CD4-positive, alpha-beta T cell treated with Interleukin-6 for 4 hours (primary cell): ENCODE data around the gene TSKU.
"Not testable (repeated sequence)": the region's sequence is repeated elsewhere in the genome, so short reads cannot be mapped to it uniquely, and the experiment has no call there.

Source experiments
- DNase-seq: peaks from one replicate; pipeline ENCODE4 v3.0.0-alpha.2; 2020; ENCODE audit warnings: mixed read lengths

TSKU gene

DNA sequence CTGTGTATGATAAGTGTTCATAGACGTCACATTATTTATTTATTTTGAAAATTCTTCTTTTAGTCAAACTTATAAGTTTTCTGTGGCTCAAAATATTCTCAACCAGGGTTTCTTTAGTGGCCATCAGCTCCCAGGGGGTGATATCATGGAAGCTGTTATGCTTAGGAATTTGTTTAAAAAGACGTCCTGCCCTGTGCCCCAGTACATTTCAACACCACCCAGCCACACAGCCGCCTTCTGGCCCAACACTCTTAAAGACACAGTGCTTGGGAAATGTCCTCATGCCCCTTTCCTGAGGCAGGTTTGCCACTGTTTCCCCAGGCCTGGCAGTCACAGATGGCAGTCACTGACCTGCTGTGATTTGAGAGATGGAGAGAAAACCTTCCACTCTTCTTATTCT is 19.9 kb downstream of the TSKU start:
- DNase-seq = no peak

DNA sequence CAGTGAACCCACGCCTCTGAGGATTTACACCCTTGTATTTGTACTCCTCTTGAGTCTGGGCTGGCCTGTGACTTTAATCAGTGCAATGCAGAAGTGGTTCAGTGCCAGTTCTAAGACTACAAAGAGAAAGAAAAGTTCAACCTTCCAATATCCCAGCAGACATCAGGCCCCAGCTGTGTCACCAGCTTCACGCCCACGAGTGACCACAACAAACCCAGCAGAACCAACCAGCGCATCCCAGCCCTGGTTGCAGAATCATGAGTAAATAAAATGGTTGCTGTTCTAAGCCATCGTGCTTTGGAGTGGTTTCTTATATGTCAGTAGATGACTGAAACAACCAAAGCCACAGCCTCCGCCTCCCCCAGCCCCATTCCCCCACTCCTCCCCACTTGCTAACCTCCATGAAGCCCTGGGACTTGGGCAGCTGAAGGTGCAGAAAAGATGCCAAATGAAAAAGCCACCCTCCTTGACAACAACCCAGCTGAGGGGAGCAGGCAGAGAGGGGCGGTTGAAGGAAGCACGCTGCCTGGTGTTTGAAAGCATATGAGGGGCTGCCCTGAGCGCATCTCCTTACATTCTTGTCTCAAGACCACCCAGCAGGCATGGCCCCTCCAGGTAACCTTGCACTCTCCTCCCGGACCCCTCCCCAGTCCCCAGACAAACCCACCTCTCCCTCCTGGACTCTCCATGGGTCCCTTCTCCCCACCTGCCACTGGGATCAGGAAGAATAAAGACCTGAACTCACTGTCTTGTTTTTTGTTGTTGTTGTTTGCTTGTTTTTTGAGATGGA is 20.9 kb downstream of the TSKU start:
- DNase-seq = peak; percentile 32

DNA sequence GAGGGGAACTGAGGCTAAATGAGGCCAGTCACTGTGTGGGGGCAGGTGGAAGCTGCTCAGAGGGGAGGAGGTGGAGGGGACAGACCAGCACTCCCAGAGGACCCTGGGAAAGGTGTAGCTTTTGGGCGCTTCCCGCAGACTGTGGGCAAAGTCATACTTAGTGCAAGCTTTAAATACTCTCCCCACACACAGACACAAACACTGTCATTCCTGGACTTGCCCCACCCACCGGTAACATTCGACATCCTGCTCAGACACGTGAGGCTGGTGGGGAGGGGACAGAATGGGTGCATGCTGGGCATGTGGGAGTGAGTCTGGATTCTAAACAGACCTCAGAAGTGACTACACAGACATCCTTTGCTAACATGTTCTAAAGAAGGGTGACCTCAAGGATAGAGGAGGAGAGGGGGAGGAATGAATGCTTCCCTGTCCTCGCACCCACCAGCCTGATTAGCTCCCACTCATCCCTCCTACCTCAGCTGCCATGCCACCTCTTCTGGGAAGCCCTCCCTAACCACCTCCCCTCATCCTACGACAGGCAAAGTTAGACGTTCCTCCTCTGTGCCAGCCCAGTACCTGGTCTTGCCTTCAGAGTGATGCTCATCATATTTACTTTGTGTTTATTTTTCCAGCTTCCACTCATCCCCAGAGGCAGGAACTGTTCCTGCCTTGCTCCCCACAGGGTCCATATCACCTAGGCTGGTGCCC is 22.2 kb downstream of the TSKU start:
- peak; percentile 49 for DNase-seq

DNA sequence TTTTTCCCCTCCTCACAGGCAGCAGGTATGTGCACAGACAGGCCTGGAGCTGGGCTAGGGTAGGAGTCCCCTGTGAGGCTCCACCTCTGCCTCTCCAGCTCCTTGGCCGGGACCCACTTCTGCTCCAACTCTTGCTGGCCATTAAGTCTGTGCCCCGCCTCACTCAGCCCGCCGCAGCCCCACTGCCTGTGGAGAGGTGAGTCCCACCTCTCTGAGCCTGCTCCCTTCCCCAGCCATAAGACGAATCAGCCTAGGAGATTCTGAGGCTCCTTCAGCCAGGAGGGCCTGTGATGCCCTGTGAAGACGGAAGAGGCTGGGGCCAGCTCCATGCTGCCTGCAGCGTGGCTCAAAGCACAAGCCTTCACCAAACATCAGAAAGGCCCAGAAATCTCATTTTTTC is 23.0 kb downstream of the TSKU start:
- DNase-seq = no peak

DNA sequence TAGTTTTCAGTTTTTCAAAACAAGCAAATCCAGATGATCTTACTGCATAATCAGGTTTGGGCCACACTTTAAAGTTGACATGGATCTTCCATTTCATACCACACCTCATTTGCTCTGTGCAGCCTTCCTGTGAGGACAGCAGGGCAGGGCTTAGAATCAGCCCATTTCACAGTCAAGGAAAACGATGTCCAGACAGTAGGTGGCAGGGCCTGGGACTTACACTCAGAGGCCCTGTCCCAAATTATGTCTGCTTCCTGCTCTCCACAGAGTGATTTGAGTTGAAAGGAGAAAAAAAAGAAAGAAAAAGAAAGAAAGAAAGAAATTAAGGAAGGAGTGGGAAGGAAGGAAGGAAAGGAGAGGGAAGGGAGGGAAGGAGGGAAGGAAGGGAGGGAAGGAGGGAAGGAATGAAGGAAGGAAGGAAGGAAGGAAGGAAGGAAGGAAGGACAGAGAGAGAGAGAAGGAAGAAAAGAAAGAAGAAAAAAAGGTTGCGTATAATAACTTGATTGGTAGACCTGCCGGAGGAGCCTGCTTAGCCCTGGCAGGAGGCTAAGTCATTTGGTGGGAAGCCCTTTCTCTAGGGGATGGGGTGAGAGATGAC is 23.6 kb downstream of the TSKU start:
- DNase-seq = no peak

DNA sequence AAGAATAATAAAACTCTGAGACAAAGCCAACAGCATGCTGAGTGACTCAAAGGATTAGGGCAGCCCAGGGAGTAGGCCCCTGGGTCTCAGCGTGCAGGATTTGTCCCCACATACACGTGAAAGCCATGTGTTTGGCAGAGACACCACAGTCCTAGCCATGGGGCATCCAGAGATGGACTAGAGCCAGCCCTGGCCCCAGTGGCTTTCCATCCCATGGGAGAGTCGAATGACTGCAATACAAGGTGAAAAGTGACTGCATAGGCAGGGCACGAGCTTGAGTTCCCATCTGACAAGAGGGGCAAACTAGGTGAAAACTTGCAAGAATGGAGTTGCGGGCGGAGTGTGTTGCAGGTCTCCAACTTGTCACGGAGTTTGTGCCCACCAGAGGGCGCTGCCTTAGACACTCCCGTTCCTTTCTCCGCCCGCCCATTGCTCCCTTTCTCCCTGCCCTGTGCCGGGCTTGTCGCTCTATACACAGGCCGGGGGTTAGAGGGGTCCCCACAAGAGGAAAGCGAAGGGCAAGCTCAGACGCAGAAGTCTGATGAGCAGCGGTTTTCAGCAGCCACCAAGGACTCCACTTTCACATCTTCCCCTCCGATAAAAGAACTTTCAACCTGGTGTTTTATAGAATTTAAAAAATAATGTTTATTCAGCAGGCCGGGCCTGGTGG is 24.2 kb downstream of the TSKU start:
- peak; percentile 75 for DNase-seq

DNA sequence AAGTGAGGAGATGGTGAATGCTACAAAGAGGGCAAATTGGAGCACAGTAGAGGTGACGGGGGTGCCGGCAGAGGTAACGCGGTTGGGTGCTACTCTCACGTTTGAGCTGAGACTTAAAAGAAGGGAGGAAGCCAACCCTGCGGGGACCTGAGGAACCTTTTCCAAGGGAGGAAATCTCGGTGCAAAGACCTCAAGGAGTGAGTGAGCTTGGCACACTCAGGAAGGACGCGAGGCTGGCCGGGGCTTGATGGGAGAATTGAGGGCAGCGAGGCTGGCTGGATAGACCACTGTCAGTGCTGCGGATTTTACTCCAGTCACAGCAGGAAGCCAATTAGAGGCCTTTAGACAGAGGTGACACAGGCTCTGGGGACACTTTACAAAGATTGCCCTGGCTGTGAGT is 25.0 kb downstream of the TSKU start:
- no peak for DNase-seq

DNA sequence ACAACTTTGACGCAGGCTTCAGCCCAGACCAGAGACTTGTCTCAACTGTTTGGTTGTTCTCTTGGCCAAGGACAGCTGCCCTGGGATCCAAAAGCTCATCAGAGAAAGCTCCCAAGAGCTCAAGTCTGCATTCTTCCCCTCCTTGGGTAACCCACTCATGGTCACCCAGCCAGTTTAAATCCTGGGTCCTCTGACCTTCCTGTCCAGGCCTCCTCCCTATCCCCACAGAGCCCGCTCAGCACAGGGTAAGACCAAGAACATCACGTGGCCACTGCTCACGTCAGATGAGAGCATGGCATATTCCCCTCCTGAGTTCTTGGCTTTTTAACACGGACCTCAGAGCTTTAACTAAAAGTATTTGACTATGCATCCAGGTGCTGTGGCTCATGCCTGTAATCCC is 25.8 kb downstream of the TSKU start:
- no peak for DNase-seq

DNA sequence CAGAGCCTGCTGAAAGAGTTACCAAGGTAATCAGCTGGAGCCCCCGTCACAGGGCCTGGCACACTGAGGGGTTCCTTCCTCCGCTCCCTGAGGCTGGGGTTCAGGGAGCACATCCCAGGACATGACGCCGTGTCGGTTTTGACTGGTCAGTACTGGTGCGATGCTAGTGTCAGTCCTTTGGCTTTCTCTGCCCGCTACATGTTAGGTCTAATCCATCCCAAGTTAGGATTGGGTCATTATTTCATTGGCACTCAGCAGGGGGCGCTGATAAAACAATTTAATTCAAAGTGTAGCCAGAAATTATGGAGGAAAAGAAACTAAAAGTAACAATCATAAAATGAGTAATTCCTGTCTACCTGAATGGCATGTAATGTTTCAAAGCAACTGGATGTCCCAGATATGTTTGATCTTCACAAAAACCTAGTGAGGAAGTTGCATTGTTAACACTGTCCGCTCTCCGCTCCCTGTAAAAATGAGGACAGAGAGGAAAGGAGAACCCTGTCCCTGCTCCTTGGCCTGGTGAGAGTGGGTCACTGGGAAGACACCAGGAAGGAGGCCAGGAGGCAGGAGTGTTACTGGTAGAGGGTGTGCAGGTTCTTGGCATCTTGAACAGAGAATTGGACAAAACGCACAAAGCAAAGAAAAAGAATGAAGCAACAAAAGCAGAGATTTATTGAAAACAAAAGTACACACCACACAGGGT is 27.1 kb downstream of the TSKU start:
- DNase-seq = peak; percentile 35

DNA sequence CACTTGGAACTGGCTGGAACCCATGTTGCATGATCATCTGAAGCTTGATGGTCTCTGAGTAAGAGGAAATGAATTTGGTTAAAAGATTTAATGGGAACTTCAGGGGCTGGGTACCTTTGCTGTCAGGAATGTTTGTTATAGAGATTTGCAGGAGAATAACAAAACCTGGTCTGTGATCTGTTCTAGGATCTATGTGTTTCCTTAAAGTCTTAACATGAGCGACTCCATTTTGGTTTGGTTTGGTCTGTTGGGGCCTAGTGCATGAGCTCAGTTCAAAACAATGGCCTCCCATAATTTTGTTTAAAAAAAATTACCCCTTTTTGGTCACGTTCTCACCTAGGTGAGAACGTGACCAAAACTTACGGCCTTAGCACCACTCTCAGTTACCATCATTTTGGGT is 28.1 kb downstream of the TSKU start:
- DNase-seq = no peak

DNA sequence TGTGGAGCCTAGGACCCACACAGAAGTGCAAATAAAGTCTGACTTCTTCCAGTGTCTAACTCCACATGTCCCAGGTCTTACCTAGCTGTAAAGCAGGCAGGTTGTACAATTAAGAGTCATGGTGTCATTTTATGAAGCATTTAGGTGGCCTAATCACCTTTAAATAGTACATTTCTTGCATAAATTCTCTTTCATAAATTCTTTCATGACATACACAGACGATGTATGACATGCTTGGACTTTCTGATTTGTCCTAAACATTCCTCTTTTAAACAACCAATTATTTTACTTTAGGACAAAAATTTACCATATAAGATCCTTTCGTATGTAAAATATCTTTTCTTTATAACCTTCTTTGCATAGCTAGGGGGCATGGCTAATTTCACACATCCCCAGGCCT is 31.3 kb downstream of the TSKU start:
- DNase-seq = no peak

DNA sequence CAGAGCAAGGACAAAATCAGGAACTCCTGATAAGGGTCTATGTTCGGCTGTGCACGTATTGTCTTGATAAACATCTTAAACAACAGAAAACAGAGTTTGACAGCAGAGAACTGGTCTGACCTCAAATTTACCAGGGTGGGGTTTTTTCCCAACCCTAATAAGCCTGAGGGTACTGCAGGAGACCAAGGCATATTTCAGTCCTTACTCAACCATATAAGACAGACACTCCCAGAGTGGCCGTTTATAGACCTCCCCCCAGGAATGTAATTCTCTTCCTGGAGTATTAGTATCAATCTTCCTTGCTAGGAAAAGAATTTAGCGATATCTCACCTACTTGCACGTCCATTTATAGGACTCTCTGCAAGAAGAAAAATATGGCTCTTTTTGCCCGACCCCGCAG is 32.5 kb downstream of the TSKU start:
- not testable (repeated sequence) for DNase-seq

DNA sequence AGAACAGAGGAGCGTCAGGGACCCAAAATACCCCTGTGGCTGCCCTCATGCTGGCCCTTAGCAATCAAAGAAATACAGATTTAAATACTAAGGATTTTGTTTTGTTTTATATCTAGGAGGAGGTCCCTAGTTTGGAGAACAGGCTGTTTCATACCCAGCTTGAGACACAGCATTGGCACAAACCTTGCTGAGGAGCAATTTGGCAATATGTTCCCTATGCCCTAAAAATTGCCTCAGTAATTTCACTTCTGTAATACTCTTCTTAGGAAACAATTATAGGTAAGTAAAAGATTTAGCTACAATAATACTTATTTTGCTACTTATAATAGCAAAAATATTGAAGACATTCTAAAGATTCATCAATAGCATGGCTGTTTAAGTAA is 37.0 kb downstream of the TSKU start:
- DNase-seq = no peak

DNA sequence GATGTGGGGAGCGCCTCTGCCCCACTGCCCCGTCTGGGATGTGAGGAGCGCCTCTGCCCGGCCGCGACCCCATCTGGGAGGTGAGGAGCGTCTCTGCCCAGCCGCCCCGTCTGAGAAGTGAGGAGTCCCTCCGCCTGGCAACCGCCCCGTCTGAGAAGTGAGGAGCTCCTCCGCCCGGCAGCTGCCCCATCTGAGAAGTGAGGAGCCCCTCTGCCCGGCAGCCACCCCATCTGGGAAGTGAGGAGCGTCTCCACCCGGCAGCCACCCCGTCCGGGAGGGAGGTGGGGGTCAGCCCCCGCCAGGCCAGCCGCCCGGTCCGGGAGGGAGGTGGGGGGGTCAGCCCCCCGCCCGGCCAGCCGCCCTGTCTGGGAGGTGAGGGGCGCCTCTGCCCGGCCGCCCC is 38.2 kb downstream of the TSKU start:
- not testable (repeated sequence) for DNase-seq

DNA sequence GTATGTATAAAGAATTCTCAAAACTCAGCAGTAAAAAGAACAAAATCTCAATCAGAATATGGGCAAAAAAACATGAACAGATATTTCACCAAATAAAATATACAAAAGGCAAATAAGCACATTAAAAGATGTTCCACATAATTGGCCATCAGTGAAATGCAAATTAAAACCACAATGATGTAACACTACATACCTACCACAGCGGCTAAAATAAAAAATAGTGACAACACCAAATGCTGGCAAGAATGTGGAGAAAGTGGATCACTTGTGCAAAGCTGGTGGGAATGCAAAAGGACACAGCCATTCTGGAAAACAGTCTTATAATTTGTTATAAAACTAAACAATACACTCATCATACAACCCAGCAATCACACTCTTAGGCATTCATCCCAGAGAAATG is 39.2 kb downstream of the TSKU start:
- DNase-seq = no peak

DNA sequence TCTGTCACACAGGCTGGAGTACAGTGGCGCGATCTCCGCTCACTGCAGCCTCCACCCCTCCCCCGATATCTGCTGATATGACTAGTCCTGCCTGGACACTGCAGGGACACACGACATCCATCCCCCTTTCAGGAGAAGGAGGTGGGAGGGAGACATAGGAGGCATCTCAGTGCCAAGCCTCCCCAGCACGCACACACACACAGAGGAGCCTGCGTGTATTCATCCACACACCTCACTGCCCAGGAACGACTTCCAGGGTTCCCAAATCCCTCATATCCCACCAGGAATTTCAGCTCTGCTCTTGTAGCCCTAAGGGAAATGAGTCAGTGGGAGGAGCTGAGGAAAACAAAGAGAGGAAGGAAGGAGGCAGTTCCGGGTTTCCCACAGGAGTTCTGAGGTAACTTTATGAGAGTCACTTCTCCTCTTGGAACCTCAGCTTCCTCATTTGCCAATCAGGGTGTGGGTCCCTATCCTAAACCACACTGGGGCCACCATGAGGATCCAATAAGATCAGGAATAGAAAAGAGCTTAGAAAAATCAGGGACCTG is 40.4 kb downstream of the TSKU start:
- DNase-seq = no peak

DNA sequence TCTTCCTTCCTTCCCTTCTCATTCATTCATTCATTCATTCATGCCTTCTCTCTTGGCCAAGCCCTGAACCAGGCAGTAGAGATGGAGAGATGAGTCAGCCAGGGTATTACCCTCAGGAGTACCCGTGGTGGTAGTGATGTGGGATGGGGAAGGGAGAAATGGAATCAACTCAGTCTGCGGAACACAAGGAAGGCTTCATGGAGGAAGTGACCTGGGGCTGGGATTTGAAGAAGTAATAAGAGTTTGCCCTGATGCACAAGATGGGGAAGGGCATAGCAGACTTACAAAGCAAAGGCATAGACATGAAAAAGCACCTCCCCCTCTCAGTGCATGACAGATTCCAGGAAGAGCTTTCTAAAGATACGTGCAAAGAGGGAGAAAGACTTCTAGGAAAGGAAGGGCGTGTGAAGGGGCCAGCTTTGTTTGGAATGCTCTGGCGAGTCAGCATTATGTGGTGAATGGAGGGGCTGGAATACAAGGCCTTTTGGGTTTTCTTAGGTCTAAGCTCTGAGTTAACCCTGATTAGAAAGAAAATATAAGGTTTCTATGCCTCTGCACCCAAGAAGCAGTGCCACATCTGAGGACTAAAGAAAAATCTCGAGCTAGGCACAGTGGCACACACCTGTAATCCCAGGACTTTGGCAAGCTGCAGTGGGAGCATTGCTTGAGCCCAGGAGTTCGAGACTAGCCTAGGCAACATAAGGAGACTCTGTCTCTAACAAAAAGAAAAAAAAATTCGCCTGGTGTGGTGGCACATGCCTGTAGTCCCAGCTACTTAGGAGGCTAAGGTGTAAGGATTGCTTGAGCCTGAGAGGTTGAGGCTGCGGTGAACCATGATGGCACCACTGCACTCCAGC is 41.2 kb downstream of the TSKU start:
- DNase-seq = no peak

DNA sequence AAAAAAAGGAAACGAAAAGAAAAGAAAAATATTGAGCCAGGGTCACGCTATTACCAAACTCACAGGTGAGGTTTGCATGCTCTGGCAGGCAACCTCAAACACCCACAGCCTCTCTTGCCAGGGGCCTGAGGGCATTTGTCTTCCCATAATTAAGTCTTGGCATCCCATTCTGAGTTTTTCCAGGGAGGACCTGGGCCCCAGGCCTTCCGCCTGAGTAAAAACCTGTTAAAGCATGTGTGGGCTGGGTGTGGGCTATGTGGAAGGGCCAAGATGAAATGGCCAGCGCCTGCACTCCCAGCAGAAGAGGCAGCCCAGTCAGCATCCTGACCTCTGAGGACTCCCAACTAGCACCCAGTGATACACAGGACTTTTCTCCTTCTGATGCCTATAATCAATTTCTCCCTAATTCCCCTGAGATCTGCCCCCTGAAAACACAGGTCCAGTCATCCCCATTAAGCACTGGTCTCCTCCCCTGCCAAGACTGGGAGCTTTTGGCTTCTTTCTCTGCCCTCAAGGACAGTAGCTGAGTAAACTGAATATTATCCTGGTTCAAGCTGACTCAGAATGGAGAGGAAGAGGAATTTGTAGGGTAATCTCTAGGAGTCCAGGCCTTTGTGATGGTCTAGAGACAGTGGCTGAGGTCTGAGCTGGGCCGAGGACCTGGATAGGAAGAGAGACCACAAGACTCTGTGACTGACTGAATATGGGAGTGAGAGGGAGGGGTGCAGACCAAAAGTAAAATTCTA is 42.0 kb downstream of the TSKU start:
- DNase-seq = no peak

DNA sequence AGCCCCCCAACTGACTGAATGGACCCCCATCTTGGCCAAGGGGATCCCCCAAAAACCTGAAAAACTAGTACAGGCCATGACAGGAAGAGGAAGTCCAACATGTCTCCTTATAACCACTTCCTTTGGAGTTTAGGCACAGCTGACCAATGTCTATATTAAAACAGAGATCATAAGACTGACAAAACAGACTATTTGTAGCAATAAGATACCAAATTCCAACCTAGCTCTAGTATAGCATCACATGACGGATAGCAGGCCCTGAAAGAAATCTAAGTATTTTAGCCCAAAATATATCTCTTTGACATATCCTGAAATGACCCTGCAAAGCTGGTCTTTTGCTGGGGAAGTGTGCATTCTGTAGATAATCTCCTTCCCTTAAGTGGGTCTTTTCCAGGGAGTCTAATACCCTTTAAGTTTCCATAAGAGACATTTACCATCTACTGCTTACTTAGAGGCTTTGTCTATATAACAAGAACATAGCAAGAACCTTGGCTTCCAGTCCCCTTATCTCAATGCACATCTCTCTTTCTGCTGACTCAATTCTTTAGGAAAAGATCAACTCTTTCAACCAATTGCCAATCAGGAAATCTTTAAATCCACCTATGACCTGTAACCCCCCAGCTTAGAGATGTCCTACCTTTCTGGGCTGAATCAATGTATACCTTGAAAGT is 42.7 kb downstream of the TSKU start:
- no peak for DNase-seq

DNA sequence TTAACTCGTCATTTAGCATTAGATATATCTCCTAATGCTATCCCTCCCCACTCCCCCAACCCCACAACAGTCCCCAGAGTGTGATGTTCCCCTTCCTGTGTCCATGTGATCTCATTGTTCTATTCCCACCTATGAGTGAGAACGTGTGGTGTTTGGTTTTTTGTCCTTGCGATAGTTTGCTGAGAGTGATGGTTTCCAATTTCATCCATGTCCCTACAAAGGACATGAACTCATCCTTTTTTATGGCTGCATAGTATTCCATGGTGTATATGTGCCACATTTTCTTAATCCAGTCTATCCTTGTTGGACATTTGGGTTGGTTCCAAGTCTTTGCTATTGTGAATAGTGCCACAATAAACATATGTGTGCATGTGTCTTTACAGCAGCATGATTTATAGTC is 43.4 kb downstream of the TSKU start:
- not testable (repeated sequence) for DNase-seq
